Measurements from ENCODE around the gene MCF2L2. TPM values are rescaled to one million over a fixed set of nuclear protein-coding genes. Genes with fewer than 3 reads are reported as not detected.
"Not testable (repeated sequence)": the region's sequence is repeated elsewhere in the genome, so short reads cannot be mapped to it uniquely, and the experiment has no call there.

Gene MCF2L2
- 1.2 and 2.7 TPM in 2 replicates for total RNA-seq (ENCODE audit: low replicate concordance)
- long read RNA-seq, partial matches to known transcripts: 0 of 8 reads
- long read RNA-seq, other reads (novel, unspliced or antisense): 8 of 8 reads

- Mint-ChIP-seq H3K36me3 (no peaks in the 10 kb centered on the region), H3K4me1 (ENCODE audit: unreplicated experiment) (no peaks in the 10 kb centered on the region), H3K27me3 (peaks cover 77% of the 10 kb centered on the region), H3K27ac (peak within 1 kb of the TSS; percentile 73), H3K9me3 (no peaks in the 10 kb centered on the region), H3K4me3 (peak within 1 kb of the TSS; percentile 90)
- peak; percentile 73 for DNase-seq (ENCODE audit: extremely low spot score, unreplicated experiment)
- no peak for TF ChIP-seq CTCF (conservative IDR thresholded peaks at IDR 0.05)
Measured at GRCh38 chr3:183428447-183429211, at the start of gene MCF2L2. Gene MCF2L2, minus strand, starts transcription at chr3:183428619. Its CDS starts 642 bp downstream, at chr3:183427977.

GRCh38 chr3:183477801-183478456, 49.5 kb upstream of the MCF2L2 start:
- no peaks in the 10 kb centered on the region for H3K4me1 Mint-ChIP-seq (ENCODE audit: unreplicated experiment)
- H3K36me3 Mint-ChIP-seq: no peaks in the 10 kb centered on the region
- H3K27me3 Mint-ChIP-seq: peaks cover 4% of the 10 kb centered on the region
- TF ChIP-seq CTCF (conservative IDR thresholded peaks at IDR 0.05): no peak
- peak; percentile 44 for DNase-seq (ENCODE audit: extremely low spot score, unreplicated experiment)
- no peak overlapping the region for H3K4me3 Mint-ChIP-seq
- H3K9me3 Mint-ChIP-seq: no peaks in the 10 kb centered on the region
- H3K27ac Mint-ChIP-seq: no peak overlapping the region

- not testable (repeated sequence) for H3K9me3 Mint-ChIP-seq; H3K36me3 Mint-ChIP-seq; H3K27me3 Mint-ChIP-seq; H3K27ac Mint-ChIP-seq; H3K4me3 Mint-ChIP-seq; H3K4me1 Mint-ChIP-seq (ENCODE audit: unreplicated experiment)
- DNase-seq (ENCODE audit: extremely low spot score, unreplicated experiment): peak; percentile 10
Measured at GRCh38 chr3:183475764-183476162, 47.3 kb upstream of the MCF2L2 start.

- Mint-ChIP-seq H3K4me3 (no peak overlapping the region), H3K9me3 (no peaks in the 10 kb centered on the region), H3K27me3 (peaks cover 4% of the 10 kb centered on the region), H3K27ac (no peak overlapping the region), H3K4me1 (ENCODE audit: unreplicated experiment) (no peaks in the 10 kb centered on the region), H3K36me3 (no peaks in the 10 kb centered on the region)
- TF ChIP-seq CTCF (conservative IDR thresholded peaks at IDR 0.05): no peak
- peak; percentile 6 for DNase-seq (ENCODE audit: extremely low spot score, unreplicated experiment)
Measured at GRCh38 chr3:183475016-183475763, 46.8 kb upstream of the MCF2L2 start.

- H3K4me3 Mint-ChIP-seq: no peak overlapping the region
- H3K4me1 Mint-ChIP-seq (ENCODE audit: unreplicated experiment): peaks cover 4% of the 10 kb centered on the region
- H3K9me3 Mint-ChIP-seq: no peaks in the 10 kb centered on the region
- H3K27ac Mint-ChIP-seq: no peak overlapping the region
- TF ChIP-seq CTCF (conservative IDR thresholded peaks at IDR 0.05): no peak
- H3K36me3 Mint-ChIP-seq: no peaks in the 10 kb centered on the region
- DNase-seq (ENCODE audit: extremely low spot score, unreplicated experiment): no peak
- peaks cover 8% of the 10 kb centered on the region for H3K27me3 Mint-ChIP-seq
Measured at GRCh38 chr3:183473969-183474368, 45.5 kb upstream of the MCF2L2 start.

Data from type B pancreatic cell (in vitro differentiated cells).